Colonic mucosa (tissue), 4 donors: ENCODE data around the gene BRPF1. TPM values are rescaled to one million over a fixed set of nuclear protein-coding genes. Genes with fewer than 3 reads are reported as not detected.

Experiments
- DNase-seq: peaks from one replicate; pipeline ENCODE4 v3.0.0-alpha.2; 2020
- H3K27ac ChIP-seq: fragments of 200-600 bp; one replicate; pipeline ENCODE4 v1.8.0; 2021
- H3K27me3 ChIP-seq: fragments of 200-600 bp; one replicate; pipeline ENCODE4 v1.8.0; 2021
- H3K36me3 ChIP-seq: fragments of 200-600 bp; one replicate; pipeline ENCODE4 v1.8.0; 2021
- H3K4me1 ChIP-seq: fragments of 200-600 bp; one replicate; pipeline ENCODE4 v1.8.0; 2021; ENCODE audit warnings: mild to moderate bottlenecking
- H3K4me3 ChIP-seq: fragments of 200-600 bp; one replicate; pipeline ENCODE4 v1.8.0; 2021
- H3K9ac ChIP-seq, 2 donors: one replicate each; pipeline ENCODE4 v1.7.0; 2013; ENCODE audit warnings: control low read depth in 2 of 2, low read depth in 2 of 2, low read length in 2 of 2
- H3K9me3 ChIP-seq: fragments of 200-600 bp; one replicate; pipeline ENCODE4 v1.8.0; 2021
- intact Hi-C: fragments of 100-400 bp; cut with DNase I; formaldehyde crosslinking; loops from one replicate; pipeline ENCODE4 v1.14.1; 2022
- total RNA-seq, 2 donors: library from RNA; stranded (reverse); fragmentation: NEBNext Ultra II Directional in 1 of 2; extraction: Animal tissue kit (Norgen Biotek cat#: 25700) in 1 of 2; gene quantifications; one replicate each; pipeline ENCODE4 v1.2.1, GENCODE V29; 2021
- TF ChIP-seq, protein P1 (sequence below): fragments of 200-600 bp; IDR thresholded peaks from one replicate; pipeline ENCODE4 v1.8.0; 2022; ENCODE audit warnings: antibody characterized with exemption, mild to moderate bottlenecking
- donor health status: healthy.
- donor health status: DM: no; HTN: no; CAD: no.
- donor health status: DM: no; HTN: no; CAD: no.

Gene BRPF1
- total RNA-seq, 2 donors from 2014 or later = 13.6 to 18.7 TPM

DNA sequence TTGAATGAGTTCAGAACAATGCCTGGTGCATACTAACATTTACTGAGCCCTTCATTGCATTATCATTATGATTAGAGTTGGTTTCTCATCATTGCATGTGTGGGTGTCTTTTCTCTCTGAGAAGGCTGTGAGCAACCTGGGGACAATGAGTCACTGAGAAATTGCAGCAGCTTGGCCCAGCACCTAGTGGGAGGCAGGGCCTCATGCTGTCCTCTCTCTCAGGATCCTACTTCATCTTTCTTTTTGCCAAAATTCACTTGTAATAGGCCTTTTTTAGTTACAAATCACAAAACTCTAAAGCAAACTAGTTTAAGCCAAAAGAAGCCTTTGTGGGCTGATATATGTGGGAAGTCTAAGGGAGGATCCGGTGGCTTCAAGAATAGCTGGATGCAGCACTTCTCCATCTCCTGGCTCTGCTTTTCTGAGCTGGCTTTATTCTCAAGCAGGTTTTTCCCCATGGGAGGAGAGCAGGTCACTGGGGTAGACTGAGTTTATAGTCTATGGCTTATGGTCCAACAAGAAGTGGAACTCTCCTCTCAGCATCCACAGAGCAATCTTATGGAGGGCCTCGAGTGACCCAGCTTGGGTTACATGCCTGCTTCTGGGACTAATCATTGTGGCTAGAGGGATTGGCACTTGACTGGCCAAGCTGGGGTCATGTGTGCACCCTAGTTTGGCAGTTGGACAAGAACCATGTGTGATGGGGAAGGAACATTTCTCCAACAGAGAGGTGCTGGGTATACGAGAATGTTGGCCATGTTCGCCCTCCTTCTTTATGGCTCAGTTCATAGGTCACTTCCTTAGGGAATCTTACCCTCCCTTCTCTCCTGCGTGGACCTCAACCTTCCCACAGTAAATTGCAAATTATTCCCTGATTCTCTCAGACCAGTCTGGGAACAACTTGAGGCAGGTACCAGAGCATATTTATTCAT, 46.9 kb downstream of the BRPF1 start:
- Histone ChIP-seq H3K9me3 (no peaks in the 10 kb centered on the region), H3K36me3 (no peaks in the 10 kb centered on the region), H3K27me3 (no peaks in the 10 kb centered on the region), H3K27ac (peak overlapping the region; percentile 24), H3K4me1 (no peaks in the 10 kb centered on the region), H3K9ac (no peak overlapping the region), H3K4me3 (no peak overlapping the region)
- TF ChIP-seq, protein P1, sequence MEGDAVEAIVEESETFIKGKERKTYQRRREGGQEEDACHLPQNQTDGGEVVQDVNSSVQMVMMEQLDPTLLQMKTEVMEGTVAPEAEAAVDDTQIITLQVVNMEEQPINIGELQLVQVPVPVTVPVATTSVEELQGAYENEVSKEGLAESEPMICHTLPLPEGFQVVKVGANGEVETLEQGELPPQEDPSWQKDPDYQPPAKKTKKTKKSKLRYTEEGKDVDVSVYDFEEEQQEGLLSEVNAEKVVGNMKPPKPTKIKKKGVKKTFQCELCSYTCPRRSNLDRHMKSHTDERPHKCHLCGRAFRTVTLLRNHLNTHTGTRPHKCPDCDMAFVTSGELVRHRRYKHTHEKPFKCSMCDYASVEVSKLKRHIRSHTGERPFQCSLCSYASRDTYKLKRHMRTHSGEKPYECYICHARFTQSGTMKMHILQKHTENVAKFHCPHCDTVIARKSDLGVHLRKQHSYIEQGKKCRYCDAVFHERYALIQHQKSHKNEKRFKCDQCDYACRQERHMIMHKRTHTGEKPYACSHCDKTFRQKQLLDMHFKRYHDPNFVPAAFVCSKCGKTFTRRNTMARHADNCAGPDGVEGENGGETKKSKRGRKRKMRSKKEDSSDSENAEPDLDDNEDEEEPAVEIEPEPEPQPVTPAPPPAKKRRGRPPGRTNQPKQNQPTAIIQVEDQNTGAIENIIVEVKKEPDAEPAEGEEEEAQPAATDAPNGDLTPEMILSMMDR = no peak
- intact Hi-C loops = no loop called here
- DNase-seq = no peak

DNA sequence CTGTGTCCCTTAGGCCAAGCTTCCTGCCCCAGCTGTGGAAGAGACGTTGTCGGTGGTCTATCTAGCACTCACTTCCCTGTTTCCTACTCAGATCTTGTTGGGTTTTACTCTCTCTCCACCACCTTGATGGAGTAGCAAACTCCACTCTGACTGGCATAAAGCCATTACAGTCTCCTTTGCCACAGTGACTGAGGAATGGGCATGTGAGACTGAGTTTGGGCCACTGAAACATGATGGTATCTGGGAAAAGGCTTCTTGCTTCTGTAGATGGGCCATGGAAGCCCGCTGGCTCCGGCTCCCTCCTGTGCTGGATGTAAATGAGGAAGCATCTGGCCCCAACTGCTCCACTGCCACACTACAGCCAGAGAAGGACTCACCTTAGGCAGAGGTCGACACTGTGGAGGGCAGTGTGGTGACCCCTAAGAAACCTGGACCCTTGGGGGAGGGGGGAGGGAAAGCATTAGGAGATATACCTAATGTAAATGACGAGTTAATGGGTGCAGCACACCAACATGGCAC, 47.6 kb downstream of the BRPF1 start:
- no peaks in the 10 kb centered on the region for H3K4me1 ChIP-seq
- DNase-seq = no peak
- no peak overlapping the region for H3K9ac ChIP-seq
- TF ChIP-seq, protein P1 = no peak
- H3K9me3 ChIP-seq = no peaks in the 10 kb centered on the region
- H3K27ac ChIP-seq = peak overlapping the region; percentile 24
- intact Hi-C loops = no loop called here
- no peak overlapping the region for H3K4me3 ChIP-seq
- no peaks in the 10 kb centered on the region for H3K36me3 ChIP-seq
- no peaks in the 10 kb centered on the region for H3K27me3 ChIP-seq

DNA sequence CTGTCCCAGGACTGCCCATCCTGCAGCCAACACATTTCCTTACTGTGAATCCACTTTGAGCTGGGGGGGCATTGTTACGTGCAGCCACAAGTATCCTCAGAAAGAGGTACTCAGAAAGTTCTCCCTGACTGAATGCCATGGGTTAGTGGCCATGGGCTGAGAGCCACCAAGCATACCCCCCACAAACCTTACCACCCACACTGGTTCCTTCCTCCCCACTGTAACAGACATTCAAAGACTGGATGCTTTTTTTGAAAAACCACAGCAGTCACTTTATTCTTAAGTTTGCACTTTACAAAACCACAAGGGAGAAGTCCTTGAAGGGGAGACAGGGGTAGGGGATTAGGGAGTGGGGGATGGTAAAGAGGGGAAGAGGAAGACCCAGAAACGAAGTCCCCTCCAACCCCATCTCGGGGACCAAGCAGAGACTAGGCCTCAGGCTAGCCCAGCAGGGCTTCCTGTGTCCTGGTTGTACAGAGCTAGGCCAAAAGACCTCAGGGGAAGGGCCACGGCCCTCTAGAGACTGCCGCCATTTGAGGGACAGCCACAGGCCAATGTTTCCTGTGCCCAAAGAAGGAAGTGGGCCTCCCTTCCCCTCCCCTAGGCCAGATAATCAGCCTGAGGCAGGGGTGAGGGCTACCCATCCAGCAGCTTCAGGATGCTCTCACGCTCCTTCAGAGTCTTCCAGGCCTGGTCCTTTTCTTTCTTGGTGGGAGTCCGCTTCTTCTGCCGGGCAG, 48.4 kb downstream of the BRPF1 start:
- no peaks in the 10 kb centered on the region for H3K9me3 ChIP-seq
- no peak overlapping the region for H3K27ac ChIP-seq
- intact Hi-C loops = no loop called here
- no peak for DNase-seq
- no peak overlapping the region for H3K4me3 ChIP-seq
- no peaks in the 10 kb centered on the region for H3K36me3 ChIP-seq
- no peak overlapping the region for H3K9ac ChIP-seq
- no peaks in the 10 kb centered on the region for H3K27me3 ChIP-seq
- TF ChIP-seq, protein P1 = no peak
- H3K4me1 ChIP-seq = no peaks in the 10 kb centered on the region

DNA sequence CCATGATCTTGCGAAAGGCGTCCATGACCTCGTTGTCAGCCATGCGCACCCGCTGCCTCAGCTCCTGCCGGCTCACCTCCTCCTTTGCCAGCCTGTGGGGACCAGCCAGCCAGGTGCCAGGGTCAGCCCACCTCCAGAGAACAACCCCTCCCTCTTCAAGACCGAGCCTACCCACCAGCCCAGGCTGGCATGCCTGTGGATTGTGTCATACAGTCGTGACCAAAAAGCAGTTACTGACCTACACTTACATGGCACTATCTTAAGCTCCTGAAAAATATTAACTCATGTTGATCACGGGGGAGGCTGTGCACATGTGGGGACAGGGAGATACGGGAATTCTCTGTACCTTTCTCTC, 48.9 kb downstream of the BRPF1 start:
- intact Hi-C loops = no loop called here
- Histone ChIP-seq H3K4me3 (no peak overlapping the region), H3K9me3 (no peaks in the 10 kb centered on the region), H3K27me3 (no peaks in the 10 kb centered on the region), H3K27ac (no peak overlapping the region), H3K4me1 (no peaks in the 10 kb centered on the region), H3K36me3 (no peaks in the 10 kb centered on the region), H3K9ac (no peak overlapping the region)
- TF ChIP-seq, protein P1 = no peak
- no peak for DNase-seq

DNA sequence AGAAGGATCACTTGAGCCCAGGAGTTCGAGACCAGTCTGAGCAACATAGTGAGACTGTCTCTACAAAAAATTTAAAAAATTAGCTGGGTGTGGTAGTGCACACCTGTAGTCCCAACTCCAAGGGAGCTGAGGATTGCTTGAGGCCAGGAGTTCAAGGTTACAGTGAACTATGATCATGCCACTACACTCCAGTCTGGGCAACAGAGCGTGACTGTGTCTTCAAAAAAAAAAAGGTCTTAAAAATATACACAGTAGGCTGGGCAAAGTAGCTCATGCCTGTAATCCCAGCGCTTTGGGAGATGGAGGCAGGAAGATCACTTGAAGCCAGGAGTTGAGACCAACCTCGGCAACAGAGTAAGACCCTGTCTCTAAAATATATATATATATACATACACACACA, 49.4 kb downstream of the BRPF1 start:
- H3K4me3 ChIP-seq = no peak overlapping the region
- H3K27me3 ChIP-seq = no peaks in the 10 kb centered on the region
- no peaks in the 10 kb centered on the region for H3K36me3 ChIP-seq
- H3K9me3 ChIP-seq = no peaks in the 10 kb centered on the region
- TF ChIP-seq, protein P1 = no peak
- H3K27ac ChIP-seq = no peak overlapping the region
- H3K4me1 ChIP-seq = no peaks in the 10 kb centered on the region
- DNase-seq = no peak
- intact Hi-C loops = no loop called here
- H3K9ac ChIP-seq = no peak overlapping the region
